Measurements from ENCODE around the gene CAND2.
"Not testable (repeated sequence)": the region's sequence is repeated elsewhere in the genome, so short reads cannot be mapped to it uniquely, and the experiment has no call there.

GRCh38 chr3:12775970-12776369, 20.5 kb upstream of the CAND2 start:
- TF ChIP-seq FOXK2 (conservative IDR thresholded peaks at IDR 0.05 in 1 of 2, IDR thresholded peaks at IDR 0.05 in 1 of 2; ENCODE audit: low read depth in 2 of 2); ZKSCAN8 (CRISPR knock-in tag; IDR thresholded peaks at IDR 0.05): not testable (repeated sequence)

Measured in K562 (cell line).